Muscle layer of duodenum (tissue), 2 donors: Measurements from ENCODE around the gene DYNLL2.
"Not testable (repeated sequence)": the region's sequence is repeated elsewhere in the genome, so short reads cannot be mapped to it uniquely, and the experiment has no call there.

ENCODE experiments used
- H3K27ac ChIP-seq: one replicate; pipeline ENCODE4 v1.7.0; 2013; ENCODE audit warnings: mild to moderate bottlenecking, low read length
- H3K27me3 ChIP-seq: one replicate; pipeline ENCODE4 v1.7.0; 2013; ENCODE audit warnings: low read depth, mild to moderate bottlenecking, control low read depth, low read length
- H3K36me3 ChIP-seq, 2 donors: one replicate each; pipeline ENCODE4 v1.7.0; 2013; ENCODE audit warnings: low read length in 2 of 2, control low read depth in 1 of 2, mild to moderate bottlenecking in 1 of 2; ENCODE audit not compliant: insufficient read depth in 2 of 2, control insufficient read depth in 1 of 2
- H3K4me1 ChIP-seq, 2 donors: one replicate each; pipeline ENCODE4 v1.7.0; 2013; ENCODE audit warnings: low read length in 2 of 2, mild to moderate bottlenecking in 2 of 2, control low read depth in 1 of 2, moderate library complexity in 1 of 2; ENCODE audit not compliant: insufficient read depth in 2 of 2, control insufficient read depth in 1 of 2
- H3K4me3 ChIP-seq, 2 donors: one replicate each; pipeline ENCODE4 v1.7.0; 2013; ENCODE audit warnings: low read length in 2 of 2, low read depth in 1 of 2, mild to moderate bottlenecking in 1 of 2
- H3K9me3 ChIP-seq, 2 donors: one replicate each; pipeline ENCODE4 v1.7.0; 2013; ENCODE audit warnings: low read length in 2 of 2, control low read depth in 1 of 2, mild to moderate bottlenecking in 1 of 2; ENCODE audit not compliant: control insufficient read depth in 1 of 2
- donor health status: healthy.

The DYNLL2 gene

DNA sequence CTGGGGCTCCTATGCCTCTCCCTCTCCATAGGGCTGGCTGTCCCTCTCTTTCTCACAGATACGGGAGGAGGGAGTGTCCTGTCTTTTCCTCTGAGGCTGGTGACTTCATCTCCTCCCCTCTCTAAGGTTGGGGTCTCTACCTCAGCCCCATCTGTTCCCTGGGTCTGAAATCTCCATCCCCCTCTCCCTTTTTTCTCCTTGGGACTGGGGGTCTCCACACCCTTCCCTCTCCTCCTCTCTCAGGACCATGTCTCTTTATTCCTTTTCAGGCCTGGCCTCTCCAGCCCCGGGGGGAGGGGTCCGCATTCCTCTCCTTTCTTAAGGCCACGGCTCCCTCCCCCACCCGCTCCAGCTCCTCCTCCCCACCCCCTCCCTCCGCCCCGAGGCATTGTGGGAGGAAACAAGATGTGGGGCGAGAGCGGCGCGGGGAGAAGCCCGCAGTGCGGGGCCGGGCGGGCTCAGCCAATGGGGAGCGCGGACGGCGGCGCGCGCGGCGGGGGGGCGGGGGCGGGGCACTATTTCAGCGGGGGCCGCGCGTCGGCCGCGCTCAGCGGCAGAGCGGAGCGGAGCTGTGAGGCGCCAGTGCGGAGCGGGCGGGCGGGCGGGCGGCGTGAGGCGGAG is at the start of gene DYNLL2:
DYNLL2 (plus strand) TSS at position 550 of the 621 bp plus-strand sequence. CDS start 3,672 bp downstream, outside the sequence.
- Histone ChIP-seq H3K36me3 (peaks cover 0 to 9% of the 10 kb centered on the region in 2 donors), H3K9me3 (no peaks in the 10 kb centered on the region), H3K27me3 (no peaks in the 10 kb centered on the region), H3K4me1 (peaks cover 9 to 35% of the 10 kb centered on the region in 2 donors), H3K4me3 (peak within 1 kb of the TSS; percentile 81 to 91), H3K27ac (peak within 1 kb of the TSS; percentile 80)

DNA sequence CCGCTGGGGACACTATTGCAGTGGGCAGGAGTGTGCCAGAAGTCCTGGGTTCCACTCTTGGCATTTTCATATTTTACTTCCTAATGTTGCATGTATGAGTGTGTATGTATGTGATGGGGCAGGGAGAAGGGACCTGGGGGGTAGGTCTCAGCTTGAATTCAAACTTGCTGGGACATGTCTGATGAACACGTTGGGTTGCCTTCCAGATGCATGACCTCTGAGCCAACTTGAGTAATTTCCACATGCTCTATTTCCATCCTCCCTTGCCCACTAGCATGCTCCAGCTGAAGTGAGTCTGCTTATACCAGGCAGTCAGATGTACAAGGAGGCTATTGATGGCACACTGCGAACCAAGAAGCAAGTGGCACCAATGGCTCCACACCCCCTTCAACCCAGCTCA is 43.2 kb upstream of the DYNLL2 start:
- Histone ChIP-seq H3K27me3 (no peaks in the 10 kb centered on the region), H3K4me3 (no peak overlapping the region), H3K9me3 (no peaks in the 10 kb centered on the region), H3K4me1 (no peaks in the 10 kb centered on the region), H3K36me3 (no peaks in the 10 kb centered on the region), H3K27ac (no peak overlapping the region)

DNA sequence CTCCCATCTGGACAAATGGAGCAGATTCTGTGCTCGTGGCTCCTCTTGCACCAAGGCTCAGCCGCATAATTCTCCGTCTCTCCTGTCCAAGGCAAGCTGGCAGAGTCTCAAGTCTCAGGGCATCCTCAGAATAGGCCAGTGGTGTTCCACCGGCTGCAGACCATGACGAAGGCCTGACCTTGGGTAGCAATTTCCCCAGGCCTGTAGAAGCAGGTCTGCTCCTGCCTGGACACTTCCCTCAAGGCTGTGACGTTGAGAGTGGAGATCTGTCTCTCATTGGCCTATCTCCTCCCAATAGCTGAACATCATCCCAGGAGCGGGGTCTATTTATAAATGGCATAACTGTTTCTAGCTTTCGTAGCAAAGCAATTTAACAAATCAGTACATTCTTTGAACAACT is 42.8 kb upstream of the DYNLL2 start:
- H3K27ac ChIP-seq, result no peak overlapping the region

DNA sequence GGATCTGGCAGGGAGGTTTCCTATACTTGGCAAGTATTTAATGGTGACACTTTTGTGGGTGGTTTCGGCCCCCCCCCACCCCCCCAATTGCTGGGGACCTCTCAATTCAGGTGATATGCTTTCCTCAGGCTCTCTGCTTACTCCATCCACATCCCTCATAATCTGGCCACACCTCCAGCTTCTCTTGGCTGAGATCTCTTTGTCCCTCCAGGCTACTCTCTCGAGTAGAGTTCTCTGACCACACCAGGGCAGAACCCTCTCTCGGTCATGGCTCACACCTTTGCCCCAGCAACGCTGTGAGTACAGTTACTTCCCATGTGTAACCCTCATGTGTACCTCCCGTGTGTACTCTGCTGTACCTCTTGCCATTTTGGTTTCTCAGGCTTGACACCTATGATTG is 42.1 kb upstream of the DYNLL2 start:
- no peaks in the 10 kb centered on the region for H3K36me3 ChIP-seq
- no peaks in the 10 kb centered on the region for H3K9me3 ChIP-seq
- H3K4me1 ChIP-seq, result peaks cover 0 to 2% of the 10 kb centered on the region in 2 donors
- no peak overlapping the region for H3K27ac ChIP-seq
- no peaks in the 10 kb centered on the region for H3K27me3 ChIP-seq
- H3K4me3 ChIP-seq, result no peak overlapping the region

More for the DNA sequence above, 42.8 kb upstream of the DYNLL2 start:
- H3K36me3 ChIP-seq, result no peaks in the 10 kb centered on the region
- H3K4me3 ChIP-seq, result no peak overlapping the region
- no peaks in the 10 kb centered on the region for H3K9me3 ChIP-seq
- H3K27me3 ChIP-seq, result no peaks in the 10 kb centered on the region
- H3K4me1 ChIP-seq, result no peaks in the 10 kb centered on the region

DNA sequence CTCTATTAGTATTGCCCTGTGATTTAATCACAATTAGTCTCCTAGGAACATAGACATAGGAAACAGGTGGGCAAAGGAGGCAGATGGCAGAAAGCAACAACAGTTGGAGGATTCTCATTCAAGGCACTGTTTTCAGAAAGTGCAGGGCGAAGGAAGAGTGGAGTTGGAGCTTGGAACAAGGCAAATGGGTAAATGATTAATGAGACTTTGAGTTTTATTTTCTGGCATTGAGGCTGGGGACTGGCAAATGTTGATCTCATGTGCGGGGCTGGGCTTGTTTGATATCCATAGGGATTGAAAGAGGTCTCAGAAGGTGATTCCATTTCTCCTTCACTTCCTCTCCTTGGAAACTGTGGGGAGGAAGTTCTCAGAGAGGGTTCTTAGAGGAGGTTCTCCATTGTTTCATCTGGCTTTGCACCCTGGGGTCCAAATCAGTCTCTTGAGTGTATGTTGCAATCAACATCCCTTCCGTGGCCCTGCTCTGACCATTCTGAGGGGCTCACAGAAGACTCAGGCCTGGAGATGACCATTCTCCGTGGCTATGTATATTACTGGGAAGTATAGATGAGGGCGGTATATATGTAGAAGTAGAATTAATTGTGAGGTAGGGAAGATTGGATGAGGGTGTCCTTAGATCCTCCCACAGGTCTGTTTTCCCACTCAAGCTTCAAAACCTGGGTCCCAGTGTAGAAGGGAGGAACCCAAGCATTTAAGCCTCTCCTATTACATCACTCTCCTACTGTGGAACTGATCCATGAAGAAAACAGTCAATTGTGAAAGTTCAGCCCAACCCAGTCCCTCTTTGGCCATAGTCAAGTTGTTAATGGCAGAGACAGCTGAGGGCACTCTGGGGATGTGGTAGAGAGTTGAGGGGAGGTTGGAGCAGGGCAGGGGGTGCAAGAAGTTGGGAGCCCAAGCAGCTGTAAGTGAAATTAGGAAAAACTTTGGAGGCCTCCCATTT is 39.7 kb upstream of the DYNLL2 start:
- no peak overlapping the region for H3K27ac ChIP-seq

DNA sequence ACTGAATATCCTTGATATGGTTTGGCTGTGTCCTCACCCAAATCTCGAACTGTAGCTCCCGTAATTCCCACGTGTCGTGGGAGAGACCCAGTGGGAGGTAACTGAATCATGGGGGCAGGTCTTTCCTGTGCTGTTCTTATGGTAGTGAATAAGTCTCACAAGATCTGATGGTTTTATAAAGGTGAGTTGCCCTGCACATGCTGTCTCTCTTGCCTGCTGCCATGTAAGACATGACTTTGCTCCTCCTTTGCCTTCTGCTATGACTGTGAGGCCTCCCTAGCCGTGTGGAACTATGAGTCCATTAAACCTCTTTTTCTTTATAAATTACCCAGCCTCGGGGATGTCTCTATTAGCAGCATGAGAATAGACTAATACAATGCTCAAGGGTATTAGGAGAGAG is 39.0 kb upstream of the DYNLL2 start:
- not testable (repeated sequence) for H3K27me3 ChIP-seq, H3K9me3 ChIP-seq, H3K4me1 ChIP-seq, H3K36me3 ChIP-seq, H3K27ac ChIP-seq, H3K4me3 ChIP-seq

More for the DNA sequence above, 39.7 kb upstream of the DYNLL2 start:
- Histone ChIP-seq H3K27me3 (no peaks in the 10 kb centered on the region), H3K9me3 (no peaks in the 10 kb centered on the region), H3K4me3 (no peak overlapping the region), H3K4me1 (peaks cover 0 to 7% of the 10 kb centered on the region in 2 donors), H3K36me3 (no peaks in the 10 kb centered on the region)

DNA sequence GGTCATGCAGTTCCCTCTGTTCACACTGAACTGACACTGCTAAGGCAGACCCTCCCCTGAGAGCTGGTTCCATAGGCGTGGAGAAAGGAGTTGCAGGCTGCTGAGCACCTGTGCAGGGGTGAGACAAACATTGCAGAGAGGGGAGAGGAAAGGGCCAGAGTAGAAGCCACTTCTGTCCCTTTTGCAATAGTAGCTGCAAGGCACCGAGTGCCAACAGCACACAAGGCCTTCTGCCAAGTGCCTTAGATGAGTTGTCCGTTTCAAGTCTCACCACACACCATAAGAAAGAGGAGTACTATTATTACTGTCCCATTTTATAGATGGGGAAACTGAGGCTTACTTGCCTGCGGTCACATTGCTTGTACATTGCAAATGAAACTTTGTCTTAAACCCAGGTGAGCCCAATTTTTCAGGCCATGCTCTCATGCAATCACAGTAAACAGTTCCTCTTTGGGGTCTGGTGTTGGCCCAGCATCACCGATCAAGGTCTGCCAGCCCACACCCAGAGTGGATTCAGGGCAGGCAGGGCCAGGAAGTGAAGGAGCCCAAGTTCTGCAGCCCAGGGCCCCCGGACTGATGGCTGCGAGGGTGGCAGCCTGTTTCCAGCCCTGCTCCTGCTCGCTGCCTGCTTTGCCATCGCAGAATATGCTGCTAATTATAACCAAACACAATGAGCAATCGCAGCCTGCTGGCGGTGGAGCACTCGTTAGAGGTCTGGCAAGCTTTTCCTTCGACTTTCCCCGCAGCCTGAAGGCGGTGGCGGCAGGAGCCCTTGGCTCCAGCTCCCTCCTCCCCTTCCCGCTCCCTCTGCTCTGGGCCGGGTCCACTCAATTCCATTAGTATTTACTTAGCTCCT is 36.8 kb upstream of the DYNLL2 start:
- Histone ChIP-seq H3K9me3 (no peaks in the 10 kb centered on the region), H3K27me3 (no peaks in the 10 kb centered on the region), H3K4me1 (peaks cover 0 to 7% of the 10 kb centered on the region in 2 donors), H3K27ac (no peak overlapping the region), H3K36me3 (no peaks in the 10 kb centered on the region), H3K4me3 (no peak overlapping the region)

DNA sequence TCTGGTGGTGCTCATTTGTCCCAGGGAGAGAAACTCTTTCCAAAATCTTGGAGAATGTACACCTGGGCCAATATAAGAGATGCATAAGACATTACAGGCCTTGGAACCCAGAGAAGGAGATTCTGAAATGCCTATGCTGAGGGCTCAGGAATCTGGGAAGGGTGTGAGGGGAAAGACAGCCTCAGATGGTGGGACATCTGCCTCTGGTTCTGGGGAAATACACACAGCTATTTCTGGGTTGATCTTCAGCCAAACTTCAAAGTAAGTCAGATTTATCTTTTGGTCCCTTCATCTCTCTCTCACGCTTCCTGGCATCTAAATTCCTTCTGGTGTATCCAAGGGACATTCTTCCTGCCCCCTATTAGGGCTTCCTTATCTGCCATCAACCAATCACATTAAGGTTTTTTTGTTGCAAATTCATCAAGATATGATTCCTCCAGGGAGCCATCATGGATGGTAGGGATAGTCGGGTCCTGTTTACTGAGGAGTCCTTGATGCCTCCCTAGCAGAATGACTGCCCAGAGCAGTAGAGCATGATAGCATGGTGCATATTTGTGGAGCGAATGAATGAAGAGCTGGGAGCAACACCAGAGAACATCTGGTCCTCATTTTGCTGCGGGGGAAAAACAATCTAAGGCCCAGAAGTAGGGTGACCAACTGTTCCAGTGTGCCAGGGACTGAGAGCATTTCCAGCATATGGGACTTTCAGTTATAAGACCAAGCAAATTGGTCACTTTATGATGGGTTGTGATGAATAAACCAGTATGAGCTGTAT is 35.7 kb upstream of the DYNLL2 start:
- Histone ChIP-seq H3K36me3 (no peaks in the 10 kb centered on the region), H3K27ac (no peak overlapping the region), H3K27me3 (no peaks in the 10 kb centered on the region)

DNA sequence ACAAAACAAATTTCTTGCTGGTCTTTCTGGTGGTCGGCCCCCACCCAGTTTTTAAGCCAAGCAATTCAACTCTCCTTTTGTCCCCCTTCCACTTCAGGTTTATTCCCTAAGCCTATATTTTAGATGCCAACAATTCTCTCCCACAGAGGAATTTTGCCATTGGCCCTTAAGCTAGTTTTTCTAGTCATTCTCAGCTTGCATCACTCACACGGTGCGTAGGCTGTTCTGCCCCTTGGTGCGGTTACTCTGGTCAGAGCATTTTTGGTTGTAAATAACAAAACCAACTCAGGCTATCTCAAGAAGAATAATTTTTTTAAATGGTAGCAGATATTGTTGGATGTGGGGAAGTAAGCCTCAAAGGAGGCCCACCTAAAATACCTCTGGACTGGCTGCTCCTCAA is 33.7 kb upstream of the DYNLL2 start:
- Histone ChIP-seq H3K4me1 (peaks cover 0 to 7% of the 10 kb centered on the region in 2 donors), H3K36me3 (no peaks in the 10 kb centered on the region), H3K4me3 (no peak overlapping the region), H3K27me3 (no peaks in the 10 kb centered on the region), H3K9me3 (no peaks in the 10 kb centered on the region), H3K27ac (no peak overlapping the region)

More for the DNA sequence above, 35.7 kb upstream of the DYNLL2 start:
- Histone ChIP-seq H3K4me1 (peaks cover 0 to 7% of the 10 kb centered on the region in 2 donors), H3K4me3 (no peak overlapping the region), H3K9me3 (no peaks in the 10 kb centered on the region)

DNA sequence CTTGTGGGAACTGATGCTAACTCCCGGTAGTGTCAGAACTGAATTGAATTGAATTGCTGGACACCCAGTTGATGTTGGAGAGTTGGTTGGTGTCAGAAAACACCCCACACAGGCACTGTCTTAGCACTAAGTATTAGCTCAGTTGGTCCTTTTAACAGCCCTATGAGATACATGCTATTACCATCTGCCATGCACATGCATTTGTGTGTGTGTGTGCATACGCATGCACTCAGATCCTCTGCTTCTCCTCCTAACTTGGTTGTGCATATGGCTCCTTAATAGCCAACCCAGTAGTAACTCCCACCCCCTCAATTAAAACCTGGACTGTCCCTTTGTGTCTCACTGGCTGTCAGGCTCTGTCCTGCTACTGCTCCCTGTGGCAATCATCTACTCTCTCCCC is 32.3 kb upstream of the DYNLL2 start:
- Histone ChIP-seq H3K36me3 (no peaks in the 10 kb centered on the region), H3K27ac (no peak overlapping the region), H3K27me3 (no peaks in the 10 kb centered on the region), H3K9me3 (no peaks in the 10 kb centered on the region), H3K4me1 (peaks cover 0 to 7% of the 10 kb centered on the region in 2 donors), H3K4me3 (no peak overlapping the region)
